ENCODE measurements around the gene DMPK. TPM values are rescaled to one million over a fixed set of nuclear protein-coding genes. Genes with fewer than 3 reads are reported as not detected.

DMPK gene
- total RNA-seq, 1 experiment from 2014 or later, result 28.1 TPM

DNA sequence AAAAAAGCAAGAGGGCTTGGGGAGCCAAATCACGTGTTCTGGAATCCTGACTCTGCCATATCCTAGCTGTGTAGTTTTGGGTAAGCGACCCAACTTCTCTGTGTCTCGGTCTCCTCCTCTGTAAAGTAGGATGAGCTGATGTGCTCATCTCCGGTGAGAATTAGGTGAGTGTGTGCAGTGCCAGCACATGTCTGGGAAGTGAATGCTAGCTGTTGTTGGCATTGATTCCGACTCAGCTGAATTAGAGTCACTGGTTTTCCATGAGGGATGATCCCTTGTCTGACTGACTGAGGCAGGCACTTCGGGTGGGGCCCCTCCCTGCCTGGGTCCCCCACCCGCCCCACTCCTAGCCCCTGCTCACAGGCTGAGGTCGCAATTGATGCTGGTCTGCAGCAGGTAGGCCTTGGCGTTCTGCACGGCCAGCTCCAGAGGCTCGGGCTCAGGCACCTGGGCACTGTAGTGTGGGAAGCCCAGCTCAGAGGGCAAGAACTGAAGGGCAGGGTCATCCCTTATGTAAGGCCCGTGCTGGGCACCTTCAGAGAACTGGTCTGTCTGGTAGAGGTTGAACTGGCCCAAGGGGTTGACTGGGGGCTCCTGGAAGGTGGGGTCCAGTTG, 32.0 kb upstream of the DMPK start:
- Mint-ChIP-seq H3K27me3 (ENCODE audit: insufficient read depth, unreplicated experiment) (no peaks in the 10 kb centered on the region), H3K4me3 (ENCODE audit: unreplicated experiment) (no peak overlapping the region), H3K27ac (ENCODE audit: unreplicated experiment) (no peak overlapping the region), H3K9me3 (ENCODE audit: unreplicated experiment) (no peaks in the 10 kb centered on the region), H3K4me1 (ENCODE audit: low read depth, unreplicated experiment) (peaks cover 10% of the 10 kb centered on the region), H3K36me3 (ENCODE audit: insufficient read depth, unreplicated experiment) (peaks cover 45% of the 10 kb centered on the region)
- Histone ChIP-seq H3K9me3 (no peaks in the 10 kb centered on the region), H3K4me3 (ENCODE audit: low read depth, low read length) (no peak overlapping the region), H3K27me3 (replicated peaks; ENCODE audit: control insufficient read depth, insufficient read depth, low read length) (no peaks in the 10 kb centered on the region), H3K36me3 (ENCODE audit: control insufficient read depth, insufficient read depth, low read length) (no peaks in the 10 kb centered on the region; the same call in 1 of the 2 replicates), H3K4me1 (peaks cover 6% of the 10 kb centered on the region; the same call in 1 of the 2 replicates)
- intact Hi-C loops (cut with micrococcal nuclease; ENCODE audit: unreplicated experiment), result loop anchor here (10.0 kb wide), 1 partner anchor 201 kb away; no protein-coding TSS in a partner anchor
- DNase-seq, result no peak
- POLR2A ChIA-PET, result no interaction called here
- TF ChIP-seq CTCF (IDR thresholded peaks at IDR 0.05; ENCODE audit: insufficient read depth in 1 of 2, low read depth in 1 of 2, low read length in 1 of 2, severe bottlenecking in 1 of 2, unreplicated experiment in 1 of 2), result no peak
- BruUV-seq (replicated peaks), result no TSS peak
- CTCF ChIA-PET, result interaction anchor here (0.9 to 2.6 kb wide), 3 partner anchors 10 to 29 kb away, joined by 3 to 11 read pairs (median 4); no protein-coding TSS in a partner anchor

DNA sequence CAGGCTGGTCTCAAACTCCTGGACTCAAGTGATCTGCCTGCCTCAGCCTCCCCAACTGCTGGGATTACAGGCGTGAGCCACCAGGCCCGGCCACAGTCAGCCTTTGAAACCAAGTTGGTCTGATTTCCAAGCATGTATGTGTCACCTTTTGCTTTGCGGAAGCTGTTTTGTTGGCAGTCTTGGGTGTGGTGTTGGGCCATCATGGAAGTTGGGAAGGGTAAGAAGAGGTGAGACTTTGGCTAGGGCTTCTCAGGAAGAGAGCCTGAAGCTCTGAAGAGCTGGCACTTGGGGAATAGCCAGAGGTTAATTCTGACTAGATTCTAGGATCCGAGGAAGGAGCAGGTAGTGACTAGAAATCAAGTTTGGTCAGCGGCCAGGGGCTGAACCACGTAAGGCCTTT, 30.0 kb upstream of the DMPK start:
- no peak for DNase-seq
- CTCF ChIA-PET, result interaction anchor here (1.2 to 2.6 kb wide), 2 partner anchors 13 to 51 kb away, joined by 3 to 11 read pairs; partner anchors contain the start of gene SYMPK
- no peaks in the 10 kb centered on the region for H3K9me3 Mint-ChIP-seq (ENCODE audit: unreplicated experiment)
- Histone ChIP-seq H3K4me1 (no peaks in the 10 kb centered on the region), H3K36me3 (ENCODE audit: control insufficient read depth, insufficient read depth, low read length) (no peaks in the 10 kb centered on the region; the same call in 1 of the 2 replicates), H3K9me3 (no peaks in the 10 kb centered on the region), H3K27me3 (replicated peaks; ENCODE audit: control insufficient read depth, insufficient read depth, low read length) (no peaks in the 10 kb centered on the region), H3K4me3 (ENCODE audit: low read depth, low read length) (no peak overlapping the region)
- H3K4me3 Mint-ChIP-seq (ENCODE audit: unreplicated experiment), result no peak overlapping the region
- no peaks in the 10 kb centered on the region for H3K27me3 Mint-ChIP-seq (ENCODE audit: insufficient read depth, unreplicated experiment)
- TF ChIP-seq CTCF (IDR thresholded peaks at IDR 0.05; ENCODE audit: insufficient read depth in 1 of 2, low read depth in 1 of 2, low read length in 1 of 2, severe bottlenecking in 1 of 2, unreplicated experiment in 1 of 2), result no peak
- H3K27ac Mint-ChIP-seq (ENCODE audit: unreplicated experiment), result no peak overlapping the region
- no TSS peak for BruUV-seq (replicated peaks)
- POLR2A ChIA-PET, result no interaction called here
- H3K4me1 Mint-ChIP-seq (ENCODE audit: low read depth, unreplicated experiment), result peaks cover under 1% of the 10 kb centered on the region
- peaks cover 29% of the 10 kb centered on the region for H3K36me3 Mint-ChIP-seq (ENCODE audit: insufficient read depth, unreplicated experiment)
- intact Hi-C loops (cut with micrococcal nuclease; ENCODE audit: unreplicated experiment), result loop anchor here (10.0 kb wide), 1 partner anchor 203 kb away; no protein-coding TSS in a partner anchor

GRCh38 chr19:45809643-45810159, 27.4 kb upstream of the DMPK start:
- no peaks in the 10 kb centered on the region for H3K4me1 Mint-ChIP-seq (ENCODE audit: low read depth, unreplicated experiment)
- peaks cover 11% of the 10 kb centered on the region for H3K36me3 Mint-ChIP-seq (ENCODE audit: insufficient read depth, unreplicated experiment)
- H3K27me3 ChIP-seq (replicated peaks; ENCODE audit: control insufficient read depth, insufficient read depth, low read length), result no peaks in the 10 kb centered on the region
- H3K4me3 Mint-ChIP-seq (ENCODE audit: unreplicated experiment), result no peak overlapping the region
- ChIA-PET POLR2A (no interaction called here), CTCF (no interaction called here)
- no peak for TF ChIP-seq CTCF (IDR thresholded peaks at IDR 0.05; ENCODE audit: insufficient read depth in 1 of 2, low read depth in 1 of 2, low read length in 1 of 2, severe bottlenecking in 1 of 2, unreplicated experiment in 1 of 2)
- H3K36me3 ChIP-seq (ENCODE audit: control insufficient read depth, insufficient read depth, low read length), result no peaks in the 10 kb centered on the region; the same call in 1 of the 2 replicates
- no peak overlapping the region for H3K4me3 ChIP-seq (ENCODE audit: low read depth, low read length)
- no peak for DNase-seq
- H3K9me3 ChIP-seq, result no peaks in the 10 kb centered on the region
- no peaks in the 10 kb centered on the region for H3K9me3 Mint-ChIP-seq (ENCODE audit: unreplicated experiment)
- intact Hi-C loops (cut with micrococcal nuclease; ENCODE audit: unreplicated experiment), result loop anchor here (10.0 kb wide), 1 partner anchor 205 kb away; no protein-coding TSS in a partner anchor
- no peak overlapping the region for H3K27ac Mint-ChIP-seq (ENCODE audit: unreplicated experiment)
- no TSS peak for BruUV-seq (replicated peaks)
- H3K4me1 ChIP-seq, result no peaks in the 10 kb centered on the region
- no peaks in the 10 kb centered on the region for H3K27me3 Mint-ChIP-seq (ENCODE audit: insufficient read depth, unreplicated experiment)

All from Caco-2 (cell line).